ENCODE data around the gene EIF3M.

GRCh38 chr11:32569313-32569881 lies 14.2 kb upstream of the EIF3M start:
- TF ChIP-seq CTCF (optimal IDR thresholded peaks at IDR 0.05 in 1 of 3, IDR thresholded peaks at IDR 0.05 in 1 of 3, conservative IDR thresholded peaks at IDR 0.05 in 1 of 3; ENCODE audit: extremely low read depth in 1 of 3, insufficient read depth in 2 of 3, low read length in 3 of 3) (no peak), EZH2 (IDR thresholded peaks at IDR 0.05; ENCODE audit: low read length) (no peak)

All from keratinocyte (primary cell).